HG03097 (cell line): ENCODE data around the gene ZFYVE9.
"Not testable (repeated sequence)": the region's sequence is repeated elsewhere in the genome, so short reads cannot be mapped to it uniquely, and the experiment has no call there.

ENCODE experiments used
- ATAC-seq: cut with Tn5 transposase; IDR thresholded peaks from one replicate; pipeline ENCODE4 v1.9.1; 2021; ENCODE audit not compliant: unreplicated experiment, low FRiP score

ZFYVE9 gene

DNA sequence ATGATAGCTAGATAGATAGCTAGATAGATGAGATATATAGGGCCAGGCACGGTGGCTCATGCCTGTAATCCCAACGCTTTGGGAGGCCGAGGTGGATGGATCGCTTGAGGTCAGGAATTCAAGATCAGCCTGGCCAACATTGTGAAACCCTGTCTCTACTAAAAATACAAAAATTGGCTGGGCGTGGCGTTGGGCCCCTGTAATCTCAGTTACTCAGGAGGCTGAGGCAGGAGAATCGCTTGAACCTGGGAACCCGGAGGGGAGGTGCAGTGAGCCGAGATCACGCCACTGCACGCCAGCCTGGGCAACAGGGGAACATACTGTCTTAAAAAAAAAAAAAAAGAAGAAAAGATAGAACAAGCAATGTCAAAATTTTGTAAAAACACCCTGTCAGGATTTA lies 8.6 kb downstream of the ZFYVE9 start:
- ATAC-seq = not testable (repeated sequence)

DNA sequence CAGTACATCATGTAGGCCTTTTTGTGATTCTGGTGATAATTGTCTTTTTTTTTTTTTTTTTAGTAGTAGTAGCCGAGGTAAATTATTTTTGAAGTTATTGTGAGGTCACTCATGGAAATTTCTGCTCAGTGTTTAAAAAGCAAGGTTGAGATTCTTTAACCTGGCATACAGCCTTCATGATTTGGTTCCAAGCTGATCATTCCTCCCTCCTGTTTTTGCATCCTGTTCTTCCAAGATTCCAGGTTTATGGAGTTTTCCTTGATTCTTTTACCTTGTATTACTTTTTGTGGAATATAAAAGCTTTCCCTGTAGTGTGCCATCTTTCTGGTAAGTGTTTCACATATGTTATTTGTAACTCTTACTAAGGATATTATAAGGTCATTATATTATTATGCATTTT lies 9.1 kb downstream of the ZFYVE9 start:
- no peak for ATAC-seq

DNA sequence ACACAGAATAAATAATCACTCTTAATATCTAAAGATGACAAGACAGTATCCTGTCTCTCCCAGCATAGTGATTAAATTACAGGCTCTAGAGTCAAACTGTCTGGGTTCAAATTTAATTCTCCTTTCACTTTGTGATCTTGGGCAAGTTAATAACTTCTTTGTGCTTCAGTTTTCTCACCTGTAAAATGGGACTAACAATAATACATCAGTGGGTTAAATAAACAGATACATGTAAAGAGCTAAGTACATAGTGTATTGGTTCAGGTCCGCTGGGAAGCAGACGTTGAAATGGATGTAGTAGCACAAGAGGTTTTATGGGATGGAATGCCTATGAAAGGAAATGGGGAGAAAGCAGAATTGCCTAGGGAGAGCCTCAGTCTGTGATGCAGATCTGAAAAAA lies 10.7 kb downstream of the ZFYVE9 start:
- no peak for ATAC-seq

DNA sequence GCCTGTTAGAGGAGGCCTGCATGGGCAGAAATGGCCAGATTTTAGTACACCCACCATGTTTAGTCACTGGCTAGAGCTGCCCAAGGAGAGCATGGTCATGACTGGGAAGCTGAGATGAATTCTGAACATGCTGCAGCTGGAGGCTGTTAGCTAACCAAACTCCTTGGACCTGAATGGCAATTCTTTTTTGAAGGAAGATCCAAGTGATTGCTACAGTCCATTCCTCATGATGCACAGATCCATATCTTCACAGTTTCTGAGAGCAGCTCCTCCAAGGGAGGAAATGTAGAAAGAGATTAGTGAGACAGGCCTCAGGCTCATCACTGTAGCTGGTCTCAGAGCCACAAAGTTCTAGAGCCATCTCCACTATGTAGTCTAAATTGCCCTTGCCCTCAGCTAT lies 11.1 kb downstream of the ZFYVE9 start:
- no peak for ATAC-seq

DNA sequence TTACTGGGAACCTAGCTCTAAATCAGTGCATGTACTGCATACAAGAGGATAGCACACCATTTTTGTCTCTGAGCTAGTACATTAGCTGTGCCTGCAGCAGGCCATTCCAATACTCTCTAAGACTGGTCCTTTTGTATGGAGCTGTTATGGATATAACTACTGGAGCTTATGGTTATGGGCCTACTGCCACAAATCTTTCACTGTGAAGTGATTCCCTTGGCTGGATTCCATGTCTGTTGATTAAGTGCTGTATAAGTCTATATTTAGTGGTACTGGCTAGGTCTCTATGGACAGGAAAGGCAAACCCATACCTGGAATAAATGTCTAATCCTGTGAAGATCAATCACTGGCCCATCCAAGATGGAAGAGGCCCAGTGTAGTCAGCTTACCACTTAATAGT lies 12.0 kb downstream of the ZFYVE9 start:
- ATAC-seq = no peak

DNA sequence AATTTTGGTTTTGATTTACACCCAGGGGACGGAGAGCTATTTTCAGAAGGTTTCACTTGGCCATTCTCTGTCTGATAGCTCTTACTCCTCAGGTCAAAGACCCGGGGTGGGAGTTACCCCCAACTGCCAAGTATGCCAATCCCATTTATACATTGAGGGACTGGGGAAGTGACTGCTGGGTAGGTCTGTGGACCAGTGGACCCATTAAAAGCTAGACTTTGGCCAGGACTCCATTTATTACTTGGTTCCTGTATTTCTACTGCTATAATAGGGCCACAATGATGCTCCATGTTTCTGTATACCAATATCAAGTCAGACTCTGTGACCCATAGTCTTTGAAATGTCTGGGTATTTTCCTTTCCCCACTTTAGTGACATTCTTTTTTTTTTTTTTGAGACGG lies 14.6 kb downstream of the ZFYVE9 start:
- no peak for ATAC-seq

DNA sequence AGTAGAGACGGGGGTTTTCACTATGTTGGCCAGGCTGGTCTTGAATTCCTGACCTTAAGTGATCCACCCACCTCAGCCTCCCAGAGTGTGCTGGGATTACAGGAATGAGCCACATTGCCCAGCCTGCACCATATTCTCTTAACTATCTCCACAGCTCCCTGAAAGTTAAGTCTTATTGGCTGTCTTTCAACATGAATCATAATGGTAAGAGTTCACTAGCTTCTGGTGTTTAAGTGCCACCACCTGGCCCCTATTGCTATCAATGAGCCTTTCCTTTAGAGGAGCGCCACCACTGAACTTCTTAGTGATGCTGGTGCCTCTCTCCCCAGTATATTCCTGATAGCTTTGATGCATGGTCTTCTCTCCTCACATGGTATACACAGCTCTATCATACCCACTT lies 15.7 kb downstream of the ZFYVE9 start:
- ATAC-seq = no peak

DNA sequence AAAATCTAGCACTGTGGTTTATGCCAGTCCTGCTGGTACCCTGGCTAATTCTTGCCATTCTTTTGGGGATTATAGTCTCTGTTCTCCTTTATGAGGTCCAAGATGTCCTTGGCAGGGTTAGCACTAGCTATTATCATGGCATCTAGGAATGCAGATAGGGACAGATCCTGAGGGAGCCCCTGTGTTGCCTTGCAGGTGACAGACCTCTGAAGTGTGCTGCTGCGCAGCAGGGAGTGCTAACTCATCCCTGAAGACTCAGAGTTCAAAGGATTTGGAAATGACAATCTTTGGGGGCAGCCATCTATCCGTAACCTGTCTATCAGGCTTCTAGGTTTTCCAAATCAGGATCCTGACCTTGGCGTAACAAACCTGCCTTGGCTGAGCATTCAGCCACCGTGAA lies 16.3 kb downstream of the ZFYVE9 start:
- ATAC-seq = no peak

DNA sequence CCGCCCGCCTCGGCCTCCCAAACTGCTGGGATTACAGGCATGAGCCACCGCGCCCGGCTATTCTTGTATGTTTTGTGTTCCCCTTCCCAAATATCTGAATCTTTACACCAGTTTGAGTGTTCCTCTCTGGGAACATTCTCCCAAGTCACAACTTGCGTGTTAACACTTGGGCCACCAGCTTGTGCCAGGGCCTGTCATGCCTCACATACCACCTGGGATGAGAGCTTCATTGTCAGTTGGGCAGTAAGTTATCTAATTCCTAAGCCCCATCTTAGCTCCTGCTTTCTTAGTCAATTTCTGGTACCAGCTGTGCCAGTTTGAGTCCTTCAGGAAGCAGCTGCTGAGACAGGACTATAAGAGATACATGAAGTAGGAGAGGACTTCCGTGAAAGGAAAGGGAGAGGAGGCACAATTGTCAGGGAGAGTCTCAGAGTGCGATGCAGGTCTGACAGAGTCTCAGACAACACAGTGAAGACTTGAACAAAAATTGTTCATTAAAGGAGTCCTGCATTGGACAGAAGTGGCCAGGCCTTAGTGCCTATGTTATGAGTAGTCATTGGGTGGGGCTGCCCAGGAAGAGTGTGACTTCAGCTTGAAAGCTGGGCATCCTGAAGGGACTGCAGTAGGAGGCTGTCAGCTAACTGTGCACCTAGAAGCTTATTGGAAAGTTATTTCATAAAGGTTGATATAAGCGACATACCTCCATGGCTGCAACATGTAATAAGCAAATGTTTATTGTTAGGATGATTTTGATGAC lies 17.3 kb downstream of the ZFYVE9 start:
- ATAC-seq = no peak

DNA sequence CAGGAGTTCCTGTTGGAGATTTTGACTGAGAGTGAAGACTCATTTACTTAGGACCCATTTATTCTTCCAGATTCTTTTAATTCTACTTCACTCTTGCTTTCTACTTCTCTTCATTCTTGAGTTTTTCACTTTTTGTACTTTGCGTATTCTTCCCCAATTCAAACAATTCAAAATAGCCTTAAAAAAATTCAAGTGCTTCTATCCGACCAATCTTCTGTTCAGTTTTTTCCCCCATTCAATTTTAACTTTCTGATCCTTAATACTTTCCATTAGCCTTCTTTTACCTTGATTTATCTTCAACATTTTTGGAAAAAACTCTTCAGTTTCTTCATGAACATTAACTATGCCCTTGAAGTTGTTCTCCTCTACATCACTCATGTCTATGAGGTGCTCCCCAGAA lies 21.1 kb downstream of the ZFYVE9 start:
- ATAC-seq = no peak

DNA sequence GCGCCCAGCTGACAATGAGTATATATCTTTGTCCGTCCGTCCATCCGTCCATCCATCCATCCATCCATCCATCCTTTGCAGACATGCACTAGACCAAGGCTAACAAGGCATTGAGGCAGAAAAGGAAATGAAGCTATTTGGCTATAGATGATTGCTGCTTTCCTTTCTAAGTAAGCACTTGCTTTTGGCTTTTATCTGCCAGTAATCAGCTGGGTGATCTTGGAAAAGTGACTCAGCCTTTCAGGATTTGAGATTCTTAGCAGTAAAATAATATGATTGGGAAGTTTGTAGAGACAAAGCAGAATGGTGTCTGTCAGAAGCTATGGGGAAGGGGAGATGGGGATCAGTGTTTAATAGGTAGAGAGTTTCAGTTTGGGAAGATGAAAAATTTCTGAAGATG lies 22.7 kb downstream of the ZFYVE9 start:
- ATAC-seq = no peak

DNA sequence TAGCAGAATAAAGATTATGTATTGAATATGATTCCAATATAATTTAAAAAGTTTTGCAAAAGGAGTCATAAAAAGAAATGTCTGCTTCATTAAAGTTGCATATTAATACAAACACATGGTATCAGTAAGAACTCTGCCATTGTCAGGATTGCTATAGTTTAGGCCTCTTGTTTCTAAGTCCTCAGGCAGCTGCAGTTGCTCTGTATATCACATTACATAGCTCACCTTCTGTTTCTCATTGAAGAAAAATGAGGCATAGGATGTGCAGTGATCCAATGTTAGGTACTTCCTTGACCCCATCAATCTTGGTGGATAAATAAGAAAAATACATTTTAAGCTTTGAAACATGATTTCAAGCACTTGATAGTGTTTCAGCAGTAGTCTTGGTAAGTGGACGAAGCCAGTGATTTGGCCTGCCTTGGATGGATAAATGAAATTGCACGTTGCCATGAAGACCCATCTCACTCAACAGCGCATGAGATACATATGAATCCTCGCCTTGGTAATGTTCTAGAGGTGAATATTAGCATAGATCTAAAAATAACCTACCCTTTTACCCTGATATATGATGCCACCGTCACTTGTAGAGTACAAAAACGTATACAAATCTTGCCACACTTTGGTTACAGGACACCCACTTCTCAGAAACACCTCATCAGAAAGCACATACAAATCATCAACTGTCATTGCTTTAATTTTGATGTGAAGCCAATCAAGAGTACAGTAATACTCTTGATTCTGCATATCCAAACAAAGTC lies 25.3 kb downstream of the ZFYVE9 start:
- no peak for ATAC-seq

DNA sequence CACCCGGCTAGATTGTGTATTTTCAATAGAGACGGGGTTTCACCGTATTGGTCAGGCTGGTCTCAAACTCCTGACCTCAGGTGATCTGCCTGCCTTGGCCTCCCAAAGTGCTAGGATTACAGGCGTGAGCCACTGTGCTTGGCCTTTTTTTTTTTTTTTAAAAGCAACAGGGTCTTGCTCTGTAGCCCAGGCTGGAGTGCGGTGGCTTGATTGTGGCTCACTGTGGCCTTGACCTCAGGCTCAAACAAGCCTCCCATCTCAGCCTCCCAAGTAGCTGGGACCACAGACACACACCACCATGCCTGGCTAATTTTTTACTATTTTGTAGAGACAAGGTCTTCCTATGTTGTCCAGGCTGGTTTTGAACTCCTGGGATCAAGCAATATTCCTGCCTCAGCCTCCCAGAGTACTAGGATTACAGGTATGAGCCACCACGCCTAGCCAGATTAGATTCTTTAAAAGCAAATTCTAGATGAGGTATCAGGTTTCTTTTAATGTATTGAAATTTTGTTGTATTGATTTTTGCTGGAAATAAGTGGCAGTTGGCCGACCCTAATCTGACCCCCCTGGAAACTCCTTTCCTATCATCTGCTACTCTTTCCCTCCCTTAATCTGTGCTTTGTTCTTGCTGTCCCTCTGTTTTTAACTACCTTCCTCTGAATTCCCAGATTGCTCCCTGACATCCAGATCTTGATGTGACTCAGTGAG lies 26.6 kb downstream of the ZFYVE9 start:
- ATAC-seq = no peak

DNA sequence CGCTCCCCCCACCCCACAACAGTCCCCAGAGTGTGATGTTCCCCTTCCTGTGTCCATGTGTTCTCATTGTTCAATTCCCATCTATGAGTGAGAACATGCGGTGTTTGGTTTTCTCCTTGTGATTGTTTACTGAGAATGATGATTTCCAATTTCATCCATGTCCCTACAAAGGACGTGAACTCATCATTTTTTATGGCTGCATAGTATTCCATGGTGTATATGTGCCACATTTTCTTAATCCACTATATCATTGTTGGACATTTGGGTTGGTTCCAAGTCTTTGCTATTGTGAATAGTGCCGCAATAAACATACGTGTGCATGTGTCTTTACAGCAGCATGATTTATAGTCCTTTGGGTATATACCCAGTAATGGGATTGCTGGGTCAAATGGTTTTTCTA lies 29.3 kb downstream of the ZFYVE9 start:
- not testable (repeated sequence) for ATAC-seq

DNA sequence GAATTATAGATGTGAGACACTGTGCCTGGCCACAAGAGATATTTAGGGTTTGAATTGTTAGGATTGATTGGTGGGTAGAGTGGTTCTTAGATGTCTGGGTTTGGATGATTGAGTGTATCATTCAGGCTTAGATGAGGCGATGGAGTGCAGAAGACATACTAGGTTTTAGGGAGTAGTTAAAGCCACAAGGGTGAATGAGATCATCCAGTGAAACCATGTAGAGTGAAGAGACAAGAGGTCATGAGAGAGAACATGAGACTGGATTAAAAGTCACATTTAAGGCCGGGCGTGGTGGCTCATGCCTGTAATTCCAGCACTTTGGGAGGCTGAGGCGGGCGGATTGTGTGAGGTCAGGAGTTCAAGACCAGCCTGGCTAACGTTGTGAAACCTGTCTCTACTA lies 37.2 kb downstream of the ZFYVE9 start:
- no peak for ATAC-seq

DNA sequence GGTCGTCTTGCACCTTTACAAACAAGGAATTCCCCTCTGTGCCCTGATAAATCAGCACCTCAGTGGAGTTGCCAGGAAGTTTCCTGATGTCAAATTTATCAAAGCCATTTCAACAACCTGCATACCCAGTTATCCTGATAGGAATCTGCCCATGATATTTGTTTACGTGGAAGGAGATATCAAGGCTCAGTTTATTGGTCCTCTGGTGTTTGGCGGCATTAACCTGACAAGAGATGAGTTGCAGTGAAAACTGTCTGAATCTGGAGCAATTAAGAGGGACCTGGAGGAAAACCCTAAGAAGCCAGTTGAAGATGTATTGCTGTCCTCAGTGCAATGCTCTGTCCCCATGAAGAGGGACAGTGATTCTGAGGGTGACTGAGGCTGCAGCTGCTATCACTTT lies 38.3 kb downstream of the ZFYVE9 start:
- ATAC-seq = no peak

DNA sequence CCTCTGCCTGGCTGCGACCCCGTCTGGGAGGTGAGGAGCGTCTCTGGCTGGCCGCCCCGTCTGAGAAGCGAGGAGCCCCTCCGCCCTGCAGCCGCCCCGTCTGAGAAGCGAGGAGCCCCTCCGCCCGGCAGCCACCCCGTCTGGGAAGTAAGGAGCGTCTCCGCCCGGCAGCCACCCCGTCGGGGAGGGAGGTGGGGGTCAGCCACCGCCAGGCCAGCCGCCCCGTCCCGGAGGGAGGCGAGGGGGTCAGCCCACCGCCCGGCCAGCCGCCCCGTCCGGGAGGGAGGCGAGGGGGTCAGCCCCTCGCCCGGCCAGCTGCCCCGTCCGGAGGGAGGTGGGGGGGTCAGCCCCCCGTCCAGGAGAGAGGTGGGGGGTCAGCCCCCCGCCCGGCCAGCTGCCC lies 39.9 kb downstream of the ZFYVE9 start:
- ATAC-seq = not testable (repeated sequence)

DNA sequence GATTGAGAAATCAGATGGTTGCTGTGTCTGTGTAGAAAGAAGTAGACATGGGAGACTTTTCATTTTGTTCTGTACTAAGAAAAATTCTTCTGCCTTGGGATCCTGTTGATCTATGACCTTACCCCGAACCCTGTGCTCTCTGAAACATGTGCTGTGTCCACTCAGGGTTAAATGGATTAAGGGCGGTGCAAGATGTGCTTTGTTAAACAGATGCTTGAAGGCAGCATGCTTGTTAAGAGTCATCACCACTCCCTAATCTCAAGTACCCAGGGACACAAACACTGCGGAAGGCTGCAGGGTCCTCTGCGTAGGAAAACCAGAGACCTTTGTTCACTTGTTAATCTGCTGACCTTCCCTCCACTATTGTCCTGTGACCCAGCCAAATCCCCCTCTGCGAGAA lies 40.4 kb downstream of the ZFYVE9 start:
- not testable (repeated sequence) for ATAC-seq

DNA sequence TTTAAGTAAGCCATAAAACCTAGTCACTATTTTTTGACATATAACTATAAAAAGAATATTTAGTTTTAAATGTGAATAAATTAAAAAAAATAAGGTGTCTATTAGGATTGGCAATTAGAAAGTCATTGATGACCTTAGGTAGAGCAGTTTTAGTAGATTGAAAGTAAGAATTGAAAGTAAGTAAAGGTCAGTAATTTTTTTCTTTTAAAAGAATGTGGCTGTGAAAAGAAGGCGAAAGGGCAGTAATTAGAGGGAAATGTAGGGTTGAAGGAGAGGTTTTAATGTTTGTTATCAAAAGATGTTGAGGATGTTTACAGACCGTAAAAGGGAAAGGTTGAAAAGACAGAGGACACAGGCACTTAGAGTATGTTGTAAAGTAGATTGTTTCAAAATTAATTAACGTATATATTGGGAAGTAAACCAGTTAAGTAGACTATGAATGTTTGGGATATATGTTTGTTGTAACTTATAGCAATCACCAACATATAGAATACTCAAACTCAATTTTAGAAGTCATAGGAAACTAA lies 41.0 kb downstream of the ZFYVE9 start:
- ATAC-seq = no peak

DNA sequence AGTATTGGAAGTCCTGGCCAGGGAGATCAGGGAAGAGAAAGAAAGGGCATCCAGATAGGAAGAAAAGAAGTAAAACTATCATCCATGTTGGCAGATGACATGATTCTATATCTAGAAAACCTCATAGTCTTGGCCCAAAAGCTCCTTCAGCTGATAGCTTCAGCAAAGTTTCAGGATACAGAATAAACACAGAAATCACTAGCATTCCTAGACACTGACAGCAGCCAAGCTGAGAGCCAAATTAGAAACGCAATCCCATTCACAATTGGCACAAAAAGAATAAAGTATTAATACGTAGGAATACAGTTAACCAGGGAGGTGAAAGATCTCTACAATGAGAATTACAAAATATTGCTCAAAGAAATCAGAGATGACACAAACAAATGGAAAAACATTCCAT lies 44.6 kb downstream of the ZFYVE9 start:
- no peak for ATAC-seq

DNA sequence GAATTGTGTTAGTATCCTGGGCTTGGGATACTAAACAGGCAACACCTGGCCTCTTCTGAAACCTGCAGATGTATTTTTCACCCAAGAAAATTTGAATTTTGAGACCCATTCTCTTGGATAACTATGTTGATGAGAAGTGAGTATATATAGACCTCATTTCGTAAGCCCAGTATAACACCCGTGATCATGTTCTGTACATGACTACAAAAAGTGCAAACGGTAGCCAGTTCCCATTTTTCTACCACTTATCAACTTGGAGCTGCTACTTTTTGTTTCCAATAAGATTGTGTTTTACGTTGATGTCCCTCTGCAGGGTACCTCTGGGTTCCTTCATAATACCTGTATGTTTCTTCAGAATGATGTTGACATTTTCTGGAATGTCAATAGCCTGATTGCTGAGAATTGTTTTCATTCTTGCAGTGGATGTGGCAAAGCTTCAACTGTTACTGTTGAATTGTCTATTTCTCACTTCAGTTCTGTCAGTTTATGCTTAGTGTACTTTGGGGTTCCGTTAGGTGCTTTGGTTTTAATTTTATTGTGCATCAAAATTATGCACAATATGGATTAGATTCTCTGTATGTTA lies 48.1 kb downstream of the ZFYVE9 start:
- ATAC-seq = no peak
